ENCODE measurements around the gene SLC29A4.
A peak's percentile ranks its signal among the peaks of the same experiment; 100 is the strongest.

SLC29A4 gene

DNA sequence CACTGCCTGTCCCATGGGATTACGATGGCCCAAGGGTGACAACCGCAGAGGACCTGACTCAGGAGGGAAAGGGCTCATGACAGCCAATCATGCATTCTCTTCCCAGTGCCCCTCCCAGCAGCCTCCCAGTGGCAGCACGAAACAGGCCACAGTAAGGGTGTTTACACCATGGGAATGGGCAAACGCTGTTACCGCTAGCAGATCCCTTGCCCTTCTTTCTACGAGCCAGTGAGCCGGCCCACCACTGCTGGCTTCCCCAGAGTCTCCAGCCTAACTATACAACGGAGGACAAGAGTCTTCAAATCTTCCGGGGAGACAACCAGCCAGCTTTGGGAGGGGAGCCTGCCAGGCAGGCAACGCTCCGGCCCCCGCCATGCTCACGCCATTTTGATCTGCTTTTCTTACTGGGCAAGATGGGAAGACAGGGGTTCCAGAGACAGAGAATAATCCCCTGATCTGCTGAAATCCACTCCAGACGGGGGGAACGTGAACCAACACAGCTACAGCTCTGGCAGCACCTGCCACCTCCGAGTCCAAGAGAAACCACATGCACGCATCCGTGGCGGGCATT is 69.8 kb downstream of the SLC29A4 start:
- Histone ChIP-seq H3K36me3 (ENCODE audit: control insufficient read depth, low read depth, low read length) (no peaks in the 10 kb centered on the region), H3K9me3 (ENCODE audit: control insufficient read depth, low read depth, low read length) (no peaks in the 10 kb centered on the region), H3K27me3 (ENCODE audit: control insufficient read depth, insufficient read depth, low read length) (peaks cover 70% of the 10 kb centered on the region), H3K4me1 (ENCODE audit: control insufficient read depth, low read depth, low read length) (peaks cover 10% of the 10 kb centered on the region), H3K4me3 (ENCODE audit: low read length) (no peak overlapping the region), H3K9ac (ENCODE audit: low read length) (no peak overlapping the region), H3K27ac (ENCODE audit: low read length) (no peak overlapping the region)

DNA sequence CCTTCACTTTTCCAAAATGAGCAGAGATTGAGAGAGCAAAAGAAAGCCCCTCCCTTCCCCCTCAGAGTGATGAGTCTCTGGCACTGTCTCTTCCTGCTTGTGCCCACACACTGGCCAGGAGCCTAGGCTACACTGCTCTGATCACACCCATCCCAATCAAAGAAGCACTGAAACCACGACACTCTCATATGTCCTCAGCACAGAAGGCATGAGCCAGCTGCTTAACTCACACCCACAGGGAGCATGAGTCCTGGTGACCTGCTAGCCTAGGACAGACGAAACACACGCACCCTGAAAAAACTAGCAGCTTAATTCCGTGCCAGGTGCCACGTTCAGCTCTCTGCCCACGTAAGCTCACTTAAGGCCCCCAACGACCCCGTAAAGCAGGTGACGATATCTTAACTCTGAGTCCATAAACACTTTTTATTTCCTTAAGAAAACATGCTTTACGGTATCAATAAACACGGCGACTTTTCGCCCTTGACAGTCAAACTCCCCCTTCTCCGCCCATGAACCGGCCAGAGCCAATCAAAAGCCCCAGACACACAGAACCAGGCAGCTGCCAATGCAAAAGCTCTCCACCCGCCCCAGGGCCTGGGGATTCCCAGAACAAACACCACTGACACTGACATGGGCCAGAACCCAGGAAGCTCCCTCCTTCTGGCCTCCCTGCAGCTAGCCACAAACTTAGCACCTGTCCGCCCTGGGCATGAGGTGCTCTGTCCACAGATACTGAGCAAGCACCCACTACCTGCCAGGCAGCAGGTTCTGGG is 71.9 kb downstream of the SLC29A4 start:
- Histone ChIP-seq H3K36me3 (ENCODE audit: control insufficient read depth, low read depth, low read length) (no peaks in the 10 kb centered on the region), H3K4me3 (ENCODE audit: low read length) (peak overlapping the region; percentile 41)

More for the DNA sequence above, 71.9 kb downstream of the SLC29A4 start:
- Histone ChIP-seq H3K27me3 (ENCODE audit: control insufficient read depth, insufficient read depth, low read length) (peaks cover 50% of the 10 kb centered on the region), H3K9ac (ENCODE audit: low read length) (no peak overlapping the region), H3K9me3 (ENCODE audit: control insufficient read depth, low read depth, low read length) (no peaks in the 10 kb centered on the region), H3K4me1 (ENCODE audit: control insufficient read depth, low read depth, low read length) (peaks cover 4% of the 10 kb centered on the region), H3K27ac (ENCODE audit: low read length) (no peak overlapping the region)

All from iPS-18a (cell line).